IPS-18a (cell line): ENCODE measurements around the gene CBLIF.
"Not testable (repeated sequence)": the region's sequence is repeated elsewhere in the genome, so short reads cannot be mapped to it uniquely, and the experiment has no call there.

Experiments
- H3K27ac ChIP-seq: one replicate; pipeline ENCODE4 v1.5.1; 2013; ENCODE audit warnings: low read length
- H3K27me3 ChIP-seq: one replicate; pipeline ENCODE4 v1.6.1; 2013; ENCODE audit warnings: mild to moderate bottlenecking, low read length; ENCODE audit not compliant: control insufficient read depth, insufficient read depth
- H3K36me3 ChIP-seq: one replicate; pipeline ENCODE4 v1.6.1; 2013; ENCODE audit warnings: low read depth, low read length; ENCODE audit not compliant: control insufficient read depth
- H3K4me1 ChIP-seq: one replicate; pipeline ENCODE4 v1.6.1; 2013; ENCODE audit warnings: low read depth, low read length; ENCODE audit not compliant: control insufficient read depth
- H3K4me3 ChIP-seq: one replicate; pipeline ENCODE4 v1.5.1; 2013; ENCODE audit warnings: low read length
- H3K9ac ChIP-seq: one replicate; pipeline ENCODE4 v1.6.1; 2013; ENCODE audit warnings: mild to moderate bottlenecking, low read length, moderate library complexity
- H3K9me3 ChIP-seq: one replicate; pipeline ENCODE4 v1.6.1; 2013; ENCODE audit warnings: low read depth, low read length; ENCODE audit not compliant: control insufficient read depth

The CBLIF gene

GRCh38 chr11:59791639-59792038 lies 53.7 kb downstream of the CBLIF start:
- H3K9ac ChIP-seq = no peak overlapping the region
- no peaks in the 10 kb centered on the region for H3K4me1 ChIP-seq
- no peaks in the 10 kb centered on the region for H3K27me3 ChIP-seq
- no peaks in the 10 kb centered on the region for H3K9me3 ChIP-seq
- H3K36me3 ChIP-seq = peaks cover 69% of the 10 kb centered on the region
- no peak overlapping the region for H3K27ac ChIP-seq
- no peak overlapping the region for H3K4me3 ChIP-seq

GRCh38 chr11:59787816-59788215 lies 57.5 kb downstream of the CBLIF start:
- Histone ChIP-seq H3K9ac (no peak overlapping the region), H3K27ac (no peak overlapping the region), H3K4me3 (no peak overlapping the region), H3K27me3 (no peaks in the 10 kb centered on the region), H3K36me3 (peaks cover 33% of the 10 kb centered on the region), H3K4me1 (no peaks in the 10 kb centered on the region), H3K9me3 (no peaks in the 10 kb centered on the region)

- Histone ChIP-seq H3K27me3 (no peaks in the 10 kb centered on the region), H3K4me1 (no peaks in the 10 kb centered on the region), H3K36me3 (peaks cover 27% of the 10 kb centered on the region), H3K4me3 (no peak overlapping the region), H3K27ac (no peak overlapping the region), H3K9ac (no peak overlapping the region), H3K9me3 (no peaks in the 10 kb centered on the region)
These were observed 58.1 kb downstream of the CBLIF start for GRCh38 chr11:59787255-59787588.

- Histone ChIP-seq H3K36me3 (peaks cover 18% of the 10 kb centered on the region), H3K4me3 (no peak overlapping the region), H3K9ac (no peak overlapping the region), H3K9me3 (no peaks in the 10 kb centered on the region), H3K27ac (no peak overlapping the region), H3K27me3 (no peaks in the 10 kb centered on the region), H3K4me1 (no peaks in the 10 kb centered on the region)
These were observed 59.5 kb downstream of the CBLIF start for GRCh38 chr11:59785818-59786217.

- peaks cover 16% of the 10 kb centered on the region for H3K36me3 ChIP-seq
- not testable (repeated sequence) for H3K9me3 ChIP-seq, H3K4me1 ChIP-seq, H3K9ac ChIP-seq, H3K27ac ChIP-seq, H3K4me3 ChIP-seq, H3K27me3 ChIP-seq
These were observed 60.9 kb downstream of the CBLIF start for GRCh38 chr11:59784441-59784840.

- H3K4me1 ChIP-seq = no peaks in the 10 kb centered on the region
- H3K36me3 ChIP-seq = peaks cover 11% of the 10 kb centered on the region
- no peaks in the 10 kb centered on the region for H3K27me3 ChIP-seq
- no peaks in the 10 kb centered on the region for H3K9me3 ChIP-seq
- no peak overlapping the region for H3K27ac ChIP-seq
- no peak overlapping the region for H3K9ac ChIP-seq
- H3K4me3 ChIP-seq = no peak overlapping the region
These were observed 61.6 kb downstream of the CBLIF start for GRCh38 chr11:59783632-59784090.

GRCh38 chr11:59782080-59782479 lies 63.2 kb downstream of the CBLIF start:
- H3K4me1 ChIP-seq = no peaks in the 10 kb centered on the region
- H3K9ac ChIP-seq = no peak overlapping the region
- peaks cover 11% of the 10 kb centered on the region for H3K36me3 ChIP-seq
- no peaks in the 10 kb centered on the region for H3K9me3 ChIP-seq
- H3K4me3 ChIP-seq = no peak overlapping the region
- H3K27ac ChIP-seq = no peak overlapping the region
- no peaks in the 10 kb centered on the region for H3K27me3 ChIP-seq

GRCh38 chr11:59779487-59779886 lies 65.8 kb downstream of the CBLIF start:
- Histone ChIP-seq H3K4me3 (no peak overlapping the region), H3K27me3 (no peaks in the 10 kb centered on the region), H3K27ac (no peak overlapping the region), H3K9me3 (no peaks in the 10 kb centered on the region), H3K9ac (no peak overlapping the region), H3K36me3 (peaks cover 14% of the 10 kb centered on the region), H3K4me1 (no peaks in the 10 kb centered on the region)
